SK-N-SH treated with all-trans-retinoic acid at 6 μM for 48 hours (cell line): ENCODE results near the gene DLG1.

Source experiments
- ATAC-seq: fragments of 200-7000 bp; cut with Tn5 transposase; 3 replicates; pipeline ENCODE4 v1.9.1; 2020; ENCODE audit warnings: mild to moderate bottlenecking, moderate library complexity
- ARNTL ChIP-seq: fragments of 450-650 bp; formaldehyde crosslinking; IDR thresholded peaks from 2 replicates; pipeline ENCODE4 v1.5.0; 2020; ENCODE audit warnings: low read depth, mild to moderate bottlenecking, moderate library complexity, borderline replicate concordance
- BACH2 ChIP-seq: fragments of 250-450 bp; sonication (Bioruptor Pico); IDR thresholded peaks from 2 replicates; pipeline ENCODE4 v1.9.0; 2021; ENCODE audit warnings: mild to moderate bottlenecking, borderline replicate concordance
- CSDC2 ChIP-seq: fragments of 250-450 bp; sonication (Bioruptor Pico); IDR thresholded peaks from 2 replicates; pipeline ENCODE4 v1.5.0; 2020; ENCODE audit warnings: mild to moderate bottlenecking, moderate library complexity
- ESRRG ChIP-seq: fragments of 250-450 bp; sonication (Bioruptor Pico); IDR thresholded peaks from 2 replicates; pipeline ENCODE4 v1.6.1; 2021; ENCODE audit warnings: mild to moderate bottlenecking
- GLIS3 ChIP-seq: fragments of 250-450 bp; sonication (Bioruptor Pico); IDR thresholded peaks from 2 replicates; pipeline ENCODE4 v1.5.0; 2020; ENCODE audit warnings: mild to moderate bottlenecking, moderate library complexity
- ISL1 ChIP-seq: fragments of 250-450 bp; sonication (Bioruptor Pico); IDR thresholded peaks from 2 replicates; pipeline ENCODE4 v2.1.2; 2022; ENCODE audit warnings: mild to moderate bottlenecking, moderate library complexity
- OSR1 ChIP-seq: fragments of 250-450 bp; sonication (Bioruptor Pico); IDR thresholded peaks from 2 replicates; pipeline ENCODE4 v1.8.0; 2022; ENCODE audit warnings: moderate library complexity, mild to moderate bottlenecking, inconsistent platforms
- PPARA ChIP-seq: fragments of 250-450 bp; sonication (Bioruptor Pico); IDR thresholded peaks from 2 replicates; pipeline ENCODE4 v1.5.0; 2020; ENCODE audit warnings: mild to moderate bottlenecking, borderline replicate concordance
- RARB ChIP-seq: fragments of 250-450 bp; sonication (Bioruptor Pico); IDR thresholded peaks from 2 replicates; pipeline ENCODE4 v1.8.0; 2021; ENCODE audit warnings: mild to moderate bottlenecking, moderate library complexity
- SNAI2 ChIP-seq: fragments of 250-450 bp; sonication (Bioruptor Pico); IDR thresholded peaks from 2 replicates; pipeline ENCODE4 v1.5.0; 2020; ENCODE audit warnings: mild to moderate bottlenecking, moderate library complexity
- TCF4 ChIP-seq: fragments of 250-450 bp; sonication (Bioruptor Pico); IDR thresholded peaks from 2 replicates; pipeline ENCODE4 v1.8.0; 2021; ENCODE audit warnings: mild to moderate bottlenecking, moderate library complexity, borderline replicate concordance
- TOX ChIP-seq: fragments of 250-450 bp; sonication (Bioruptor Pico); IDR thresholded peaks from 2 replicates; pipeline ENCODE4 v1.8.0; 2021; ENCODE audit warnings: mild to moderate bottlenecking, moderate library complexity, borderline replicate concordance
- ZC3H10 ChIP-seq: fragments of 250-450 bp; sonication (Bioruptor Pico); IDR thresholded peaks from 2 replicates; pipeline ENCODE4 v1.5.1; 2021; ENCODE audit warnings: mild to moderate bottlenecking, moderate library complexity
- ZFP30 ChIP-seq: fragments of 450-650 bp; formaldehyde crosslinking; IDR thresholded peaks from 2 replicates; pipeline ENCODE4 v1.5.0; 2022; ENCODE audit warnings: mild to moderate bottlenecking, moderate library complexity
- ZNF565 ChIP-seq: fragments of 450-650 bp; formaldehyde crosslinking; conservative IDR thresholded peaks from 2 replicates; pipeline ENCODE4 v1.5.0; 2020; ENCODE audit warnings: low read depth, mild to moderate bottlenecking, moderate library complexity
- ZNF70 ChIP-seq: fragments of 450-650 bp; formaldehyde crosslinking; IDR thresholded peaks from 2 replicates; pipeline ENCODE4 v1.5.0; 2020; ENCODE audit warnings: mild to moderate bottlenecking, moderate library complexity
- ZNF8 ChIP-seq: fragments of 450-650 bp; formaldehyde crosslinking; IDR thresholded peaks from 2 replicates; pipeline ENCODE4 v1.5.0; 2020; ENCODE audit warnings: mild to moderate bottlenecking, moderate library complexity
- TF ChIP-seq, protein P1 (sequence below): fragments of 250-450 bp; sonication (Bioruptor Pico); IDR thresholded peaks from 2 replicates; pipeline ENCODE4 v1.5.0; 2020; ENCODE audit warnings: mild to moderate bottlenecking, moderate library complexity
- TF ChIP-seq, protein P2 (sequence below): fragments of 250-450 bp; sonication (Bioruptor Pico); IDR thresholded peaks from 2 replicates; pipeline ENCODE4 v1.8.0; 2021; ENCODE audit warnings: low read depth, mild to moderate bottlenecking, moderate library complexity, borderline replicate concordance
- TF ChIP-seq, protein P3 (sequence below): fragments of 250-450 bp; sonication (Bioruptor Pico); IDR thresholded peaks from 2 replicates; pipeline ENCODE4 v1.8.0; 2020; ENCODE audit warnings: mild to moderate bottlenecking, moderate library complexity, borderline replicate concordance
- TF ChIP-seq, protein P4 (sequence below): fragments of 250-450 bp; sonication (Bioruptor Pico); IDR thresholded peaks from 2 replicates; pipeline ENCODE4 v1.5.1; 2020; ENCODE audit warnings: low read depth, mild to moderate bottlenecking, moderate library complexity
- TF ChIP-seq, protein P5 (sequence below): fragments of 250-450 bp; sonication (Bioruptor Pico); IDR thresholded peaks from 2 replicates; pipeline ENCODE4 v1.5.1; 2021; ENCODE audit warnings: mild to moderate bottlenecking, moderate library complexity

DLG1 gene

DNA sequence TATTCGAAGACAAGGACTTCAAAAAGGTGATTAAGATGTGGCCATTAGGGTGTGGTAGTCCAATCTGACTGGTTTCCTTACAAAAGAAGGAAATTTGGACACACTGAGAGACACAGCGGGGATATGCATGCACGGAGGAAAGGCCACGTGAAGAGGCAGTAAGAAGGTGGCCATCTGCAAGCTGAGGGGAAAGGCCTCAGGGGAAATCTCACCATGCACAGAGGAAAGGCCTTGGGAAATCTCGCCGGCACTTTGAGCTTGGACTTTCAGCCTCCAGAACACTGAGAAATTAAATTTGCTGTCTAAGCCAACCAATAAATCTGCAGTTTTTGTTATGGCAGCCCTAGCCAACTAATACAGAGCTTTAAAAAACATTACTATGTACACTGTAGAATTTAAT, 78.8 kb downstream of the DLG1 start:
- no peak for ATAC-seq
- TF ChIP-seq ZNF565 (CRISPR knock-in tag) (no peak), SNAI2 (no peak), ZNF8 (CRISPR knock-in tag) (no peak), ZC3H10 (CRISPR knock-in tag) (no peak), ESRRG (CRISPR knock-in tag) (no peak), RARB (CRISPR knock-in tag) (no peak), TCF4 (CRISPR knock-in tag) (no peak), BACH2 (no peak), GLIS3 (CRISPR knock-in tag) (no peak), PPARA (CRISPR knock-in tag) (no peak), ARNTL (no peak), OSR1 (no peak), CSDC2 (CRISPR knock-in tag) (no peak), TOX (CRISPR knock-in tag) (no peak)
- TF ChIP-seq, protein P1, sequence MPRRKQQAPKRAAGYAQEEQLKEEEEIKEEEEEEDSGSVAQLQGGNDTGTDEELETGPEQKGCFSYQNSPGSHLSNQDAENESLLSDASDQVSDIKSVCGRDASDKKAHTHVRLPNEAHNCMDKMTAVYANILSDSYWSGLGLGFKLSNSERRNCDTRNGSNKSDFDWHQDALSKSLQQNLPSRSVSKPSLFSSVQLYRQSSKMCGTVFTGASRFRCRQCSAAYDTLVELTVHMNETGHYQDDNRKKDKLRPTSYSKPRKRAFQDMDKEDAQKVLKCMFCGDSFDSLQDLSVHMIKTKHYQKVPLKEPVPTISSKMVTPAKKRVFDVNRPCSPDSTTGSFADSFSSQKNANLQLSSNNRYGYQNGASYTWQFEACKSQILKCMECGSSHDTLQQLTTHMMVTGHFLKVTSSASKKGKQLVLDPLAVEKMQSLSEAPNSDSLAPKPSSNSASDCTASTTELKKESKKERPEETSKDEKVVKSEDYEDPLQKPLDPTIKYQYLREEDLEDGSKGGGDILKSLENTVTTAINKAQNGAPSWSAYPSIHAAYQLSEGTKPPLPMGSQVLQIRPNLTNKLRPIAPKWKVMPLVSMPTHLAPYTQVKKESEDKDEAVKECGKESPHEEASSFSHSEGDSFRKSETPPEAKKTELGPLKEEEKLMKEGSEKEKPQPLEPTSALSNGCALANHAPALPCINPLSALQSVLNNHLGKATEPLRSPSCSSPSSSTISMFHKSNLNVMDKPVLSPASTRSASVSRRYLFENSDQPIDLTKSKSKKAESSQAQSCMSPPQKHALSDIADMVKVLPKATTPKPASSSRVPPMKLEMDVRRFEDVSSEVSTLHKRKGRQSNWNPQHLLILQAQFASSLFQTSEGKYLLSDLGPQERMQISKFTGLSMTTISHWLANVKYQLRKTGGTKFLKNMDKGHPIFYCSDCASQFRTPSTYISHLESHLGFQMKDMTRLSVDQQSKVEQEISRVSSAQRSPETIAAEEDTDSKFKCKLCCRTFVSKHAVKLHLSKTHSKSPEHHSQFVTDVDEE (CRISPR knock-in tag) = no peak
- TF ChIP-seq, protein P2, sequence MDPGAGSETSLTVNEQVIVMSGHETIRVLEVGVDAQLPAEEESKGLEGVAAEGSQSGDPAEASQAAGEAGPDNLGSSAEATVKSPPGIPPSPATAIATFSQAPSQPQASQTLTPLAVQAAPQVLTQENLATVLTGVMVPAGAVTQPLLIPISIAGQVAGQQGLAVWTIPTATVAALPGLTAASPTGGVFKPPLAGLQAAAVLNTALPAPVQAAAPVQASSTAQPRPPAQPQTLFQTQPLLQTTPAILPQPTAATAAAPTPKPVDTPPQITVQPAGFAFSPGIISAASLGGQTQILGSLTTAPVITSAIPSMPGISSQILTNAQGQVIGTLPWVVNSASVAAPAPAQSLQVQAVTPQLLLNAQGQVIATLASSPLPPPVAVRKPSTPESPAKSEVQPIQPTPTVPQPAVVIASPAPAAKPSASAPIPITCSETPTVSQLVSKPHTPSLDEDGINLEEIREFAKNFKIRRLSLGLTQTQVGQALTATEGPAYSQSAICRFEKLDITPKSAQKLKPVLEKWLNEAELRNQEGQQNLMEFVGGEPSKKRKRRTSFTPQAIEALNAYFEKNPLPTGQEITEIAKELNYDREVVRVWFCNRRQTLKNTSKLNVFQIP (CRISPR knock-in tag) = no peak
- TF ChIP-seq, protein P3, sequence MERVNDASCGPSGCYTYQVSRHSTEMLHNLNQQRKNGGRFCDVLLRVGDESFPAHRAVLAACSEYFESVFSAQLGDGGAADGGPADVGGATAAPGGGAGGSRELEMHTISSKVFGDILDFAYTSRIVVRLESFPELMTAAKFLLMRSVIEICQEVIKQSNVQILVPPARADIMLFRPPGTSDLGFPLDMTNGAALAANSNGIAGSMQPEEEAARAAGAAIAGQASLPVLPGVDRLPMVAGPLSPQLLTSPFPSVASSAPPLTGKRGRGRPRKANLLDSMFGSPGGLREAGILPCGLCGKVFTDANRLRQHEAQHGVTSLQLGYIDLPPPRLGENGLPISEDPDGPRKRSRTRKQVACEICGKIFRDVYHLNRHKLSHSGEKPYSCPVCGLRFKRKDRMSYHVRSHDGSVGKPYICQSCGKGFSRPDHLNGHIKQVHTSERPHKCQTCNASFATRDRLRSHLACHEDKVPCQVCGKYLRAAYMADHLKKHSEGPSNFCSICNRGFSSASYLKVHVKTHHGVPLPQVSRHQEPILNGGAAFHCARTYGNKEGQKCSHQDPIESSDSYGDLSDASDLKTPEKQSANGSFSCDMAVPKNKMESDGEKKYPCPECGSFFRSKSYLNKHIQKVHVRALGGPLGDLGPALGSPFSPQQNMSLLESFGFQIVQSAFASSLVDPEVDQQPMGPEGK (CRISPR knock-in tag) = no peak
- TF ChIP-seq, protein P4, sequence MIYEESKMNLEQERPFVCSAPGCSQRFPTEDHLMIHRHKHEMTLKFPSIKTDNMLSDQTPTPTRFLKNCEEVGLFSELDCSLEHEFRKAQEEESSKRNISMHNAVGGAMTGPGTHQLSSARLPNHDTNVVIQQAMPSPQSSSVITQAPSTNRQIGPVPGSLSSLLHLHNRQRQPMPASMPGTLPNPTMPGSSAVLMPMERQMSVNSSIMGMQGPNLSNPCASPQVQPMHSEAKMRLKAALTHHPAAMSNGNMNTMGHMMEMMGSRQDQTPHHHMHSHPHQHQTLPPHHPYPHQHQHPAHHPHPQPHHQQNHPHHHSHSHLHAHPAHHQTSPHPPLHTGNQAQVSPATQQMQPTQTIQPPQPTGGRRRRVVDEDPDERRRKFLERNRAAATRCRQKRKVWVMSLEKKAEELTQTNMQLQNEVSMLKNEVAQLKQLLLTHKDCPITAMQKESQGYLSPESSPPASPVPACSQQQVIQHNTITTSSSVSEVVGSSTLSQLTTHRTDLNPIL = no peak
- TF ChIP-seq, protein P5, sequence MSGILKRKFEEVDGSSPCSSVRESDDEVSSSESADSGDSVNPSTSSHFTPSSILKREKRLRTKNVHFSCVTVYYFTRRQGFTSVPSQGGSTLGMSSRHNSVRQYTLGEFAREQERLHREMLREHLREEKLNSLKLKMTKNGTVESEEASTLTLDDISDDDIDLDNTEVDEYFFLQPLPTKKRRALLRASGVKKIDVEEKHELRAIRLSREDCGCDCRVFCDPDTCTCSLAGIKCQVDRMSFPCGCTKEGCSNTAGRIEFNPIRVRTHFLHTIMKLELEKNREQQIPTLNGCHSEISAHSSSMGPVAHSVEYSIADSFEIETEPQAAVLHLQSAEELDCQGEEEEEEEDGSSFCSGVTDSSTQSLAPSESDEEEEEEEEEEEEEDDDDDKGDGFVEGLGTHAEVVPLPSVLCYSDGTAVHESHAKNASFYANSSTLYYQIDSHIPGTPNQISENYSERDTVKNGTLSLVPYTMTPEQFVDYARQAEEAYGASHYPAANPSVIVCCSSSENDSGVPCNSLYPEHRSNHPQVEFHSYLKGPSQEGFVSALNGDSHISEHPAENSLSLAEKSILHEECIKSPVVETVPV (CRISPR knock-in tag) = no peak

DNA sequence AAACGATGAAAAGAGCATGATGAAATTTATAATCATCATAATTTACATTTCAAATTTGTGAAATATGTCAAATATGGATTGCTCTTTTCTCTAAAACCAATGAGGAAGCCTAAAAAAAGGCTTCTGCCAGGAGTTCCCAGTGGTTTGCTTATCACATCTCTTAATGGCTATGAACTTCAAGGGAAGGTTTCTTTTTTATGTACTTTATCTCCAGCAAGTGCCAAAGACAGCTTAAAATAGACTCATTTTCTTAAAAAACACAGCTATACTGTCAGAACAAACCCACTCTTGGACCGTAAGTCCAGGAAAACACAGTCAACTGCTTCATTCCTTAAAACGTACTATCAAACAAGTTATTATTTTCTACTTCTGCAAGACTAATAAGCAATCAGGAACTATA, 80.2 kb downstream of the DLG1 start:
- ATAC-seq = no peak
- no peak for TF ChIP-seq ISL1
- TF ChIP-seq RARB (CRISPR knock-in tag) = no peak
- TF ChIP-seq ZNF565 (CRISPR knock-in tag) = no peak
- no peak for TF ChIP-seq TCF4 (CRISPR knock-in tag)
- TF ChIP-seq SNAI2 = no peak
- TF ChIP-seq ZFP30 (CRISPR knock-in tag) = no peak
- TF ChIP-seq TOX (CRISPR knock-in tag) = no peak
- no peak for TF ChIP-seq CSDC2 (CRISPR knock-in tag)
- TF ChIP-seq, protein P2 (CRISPR knock-in tag) = no peak
- TF ChIP-seq, protein P1 (CRISPR knock-in tag) = no peak
- TF ChIP-seq, protein P4 = no peak
- TF ChIP-seq ZC3H10 (CRISPR knock-in tag) = no peak
- TF ChIP-seq BACH2 = no peak
- TF ChIP-seq ARNTL = no peak
- TF ChIP-seq, protein P3 (CRISPR knock-in tag) = no peak
- TF ChIP-seq ZNF70 = no peak
